HepG2 (cell line): ENCODE data around the gene BRK1. TPM values are rescaled to one million over a fixed set of nuclear protein-coding genes. Genes with fewer than 3 reads are reported as not detected.

Experiments
- KDM2A ChIP-seq: sonication (generic); formaldehyde crosslinking; IDR thresholded peaks from 2 replicates; pipeline ENCODE4 v1.4.0; 2020; ENCODE audit warnings: low read depth, missing genetic modification reagents, borderline replicate concordance
- MTF1 ChIP-seq: sonication (generic); formaldehyde crosslinking; IDR thresholded peaks from 2 replicates; pipeline ENCODE4 v1.5.0; 2020; ENCODE audit warnings: missing genetic modification reagents
- NFIC ChIP-seq: IDR thresholded peaks from 2 replicates; pipeline ENCODE4 v1.6.1; 2012; ENCODE audit warnings: mild to moderate bottlenecking, low read length, inconsistent platforms
- TMF1 ChIP-seq: sonication (generic); formaldehyde crosslinking; IDR thresholded peaks from 2 replicates; pipeline ENCODE4 v1.8.1; 2022; ENCODE audit warnings: low read depth, missing genetic modification reagents
- ZNF879 ChIP-seq: sonication (generic); formaldehyde crosslinking; IDR thresholded peaks from 2 replicates; pipeline ENCODE4 v1.8.1; 2023; ENCODE audit warnings: missing genetic modification reagents
- polyA plus RNA-seq, 8 experiments: library from polyadenylated mRNA; depleted of rRNA in 3 of 8; stranded (reverse) in 7 of 8; unstranded in 1 of 8; fragments of >200 nt; fragmentation: Illumina TruSeq in 4 of 8; extraction: Trizol in 4 of 8; gene quantifications; 2 replicates each; pipeline versions ENCODE4 v1.2.1 to v1.2.3, GENCODE V29; 2011 to 2016; ENCODE audit warnings: low read depth in 4 of 8, missing spikeins in 1 of 8, mixed read lengths in 1 of 8; ENCODE audit not compliant: insufficient read depth in 1 of 8
- total RNA-seq, 5 experiments: library from RNA; depleted of rRNA; stranded (reverse); fragments of >200 nt; fragmentation: Illumina TruSeq; extraction: Trizol; gene quantifications; 2 replicates each; pipeline ENCODE4 v1.2.3, GENCODE V29; 2016; ENCODE audit warnings: low read depth in 1 of 5
- TF ChIP-seq, protein P1 (sequence below): sonication (generic); formaldehyde crosslinking; IDR thresholded peaks from 2 replicates; pipeline ENCODE4 v1.5.0; 2020; ENCODE audit warnings: mild to moderate bottlenecking, missing genetic modification reagents
- TF ChIP-seq, protein P2 (sequence below), 2 experiments: sonication (generic) in 1 of 2; formaldehyde crosslinking in 1 of 2; IDR thresholded peaks; 2 replicates each; pipeline versions ENCODE4 v1.5.1 to v1.6.1; 2011 to 2020; ENCODE audit warnings: borderline replicate concordance in 1 of 2, low read depth in 1 of 2, low read length in 1 of 2, mild to moderate bottlenecking in 1 of 2, missing genetic modification reagents in 1 of 2, moderate library complexity in 1 of 2
- TF ChIP-seq, protein P3 (sequence below): sonication (generic); formaldehyde crosslinking; IDR thresholded peaks from 2 replicates; pipeline ENCODE4 v1.4.0; 2020; ENCODE audit warnings: mild to moderate bottlenecking, missing genetic modification reagents

BRK1 gene
- total and polyA plus RNA-seq, 2 of the 13 experiments (the other 11 are each of a cell fraction or from before 2014, with no cell fraction given) = 118 to 155 TPM

DNA sequence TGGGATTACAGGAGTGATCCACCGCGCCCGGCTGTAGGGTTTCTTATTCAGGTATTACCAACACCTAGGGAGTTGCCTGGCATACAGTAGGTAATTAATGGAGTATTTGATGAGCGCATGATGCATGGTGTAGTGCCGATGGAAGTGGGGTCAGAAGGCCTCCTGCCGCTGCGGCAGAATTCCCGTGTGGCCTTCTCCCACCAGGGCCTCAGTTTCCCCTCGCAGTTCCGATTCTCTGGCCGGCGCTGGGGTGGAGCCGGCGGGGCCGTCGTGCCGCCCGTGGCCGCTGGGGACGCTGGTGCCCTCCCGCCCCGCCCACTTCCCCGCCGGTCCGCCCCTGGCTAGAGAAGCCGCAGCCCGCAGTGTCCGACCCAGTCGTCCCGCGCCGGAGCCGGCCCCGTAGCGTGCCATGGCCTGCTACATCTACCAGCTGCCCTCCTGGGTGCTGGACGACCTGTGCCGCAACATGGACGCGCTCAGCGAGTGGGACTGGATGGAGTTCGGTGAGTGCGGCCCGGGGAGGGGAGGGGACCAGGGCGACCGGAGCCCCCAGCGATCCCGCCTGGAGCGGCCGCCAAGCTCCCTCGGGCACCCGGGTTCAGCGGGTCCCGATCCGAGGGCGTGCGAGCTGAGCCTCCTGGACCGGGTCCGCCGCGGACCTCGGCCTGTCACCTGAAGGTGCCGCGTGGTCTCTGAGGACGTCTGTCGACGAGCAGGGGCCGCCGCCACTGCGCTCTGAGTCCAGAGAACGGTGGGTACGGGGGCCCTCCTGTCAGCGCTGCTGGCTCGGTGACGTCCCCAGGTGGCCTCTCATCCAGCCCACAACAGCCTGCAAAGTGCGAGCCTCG is 49.3 kb downstream of the BRK1 start, which contains the start of gene IRAK2 (continued):
- TF ChIP-seq MTF1 (CRISPR knock-in tag) = no peak
- TF ChIP-seq, protein P1, sequence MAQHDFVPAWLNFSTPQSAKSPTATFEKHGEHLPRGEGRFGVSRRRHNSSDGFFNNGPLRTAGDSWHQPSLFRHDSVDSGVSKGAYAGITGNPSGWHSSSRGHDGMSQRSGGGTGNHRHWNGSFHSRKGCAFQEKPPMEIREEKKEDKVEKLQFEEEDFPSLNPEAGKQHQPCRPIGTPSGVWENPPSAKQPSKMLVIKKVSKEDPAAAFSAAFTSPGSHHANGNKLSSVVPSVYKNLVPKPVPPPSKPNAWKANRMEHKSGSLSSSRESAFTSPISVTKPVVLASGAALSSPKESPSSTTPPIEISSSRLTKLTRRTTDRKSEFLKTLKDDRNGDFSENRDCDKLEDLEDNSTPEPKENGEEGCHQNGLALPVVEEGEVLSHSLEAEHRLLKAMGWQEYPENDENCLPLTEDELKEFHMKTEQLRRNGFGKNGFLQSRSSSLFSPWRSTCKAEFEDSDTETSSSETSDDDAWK = no peak
- no peak for TF ChIP-seq ZNF879 (CRISPR knock-in tag)
- TF ChIP-seq, protein P2, sequence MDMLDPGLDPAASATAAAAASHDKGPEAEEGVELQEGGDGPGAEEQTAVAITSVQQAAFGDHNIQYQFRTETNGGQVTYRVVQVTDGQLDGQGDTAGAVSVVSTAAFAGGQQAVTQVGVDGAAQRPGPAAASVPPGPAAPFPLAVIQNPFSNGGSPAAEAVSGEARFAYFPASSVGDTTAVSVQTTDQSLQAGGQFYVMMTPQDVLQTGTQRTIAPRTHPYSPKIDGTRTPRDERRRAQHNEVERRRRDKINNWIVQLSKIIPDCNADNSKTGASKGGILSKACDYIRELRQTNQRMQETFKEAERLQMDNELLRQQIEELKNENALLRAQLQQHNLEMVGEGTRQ (IDR thresholded peaks at IDR 0.05; ENCODE audit: low read depth, low read length) = no peak
- TF ChIP-seq, protein P2 (CRISPR knock-in tag; IDR thresholded peaks at IDR 0.05; ENCODE audit: borderline replicate concordance) = no peak
- TF ChIP-seq TMF1 (CRISPR knock-in tag) = no peak
- TF ChIP-seq, protein P3, sequence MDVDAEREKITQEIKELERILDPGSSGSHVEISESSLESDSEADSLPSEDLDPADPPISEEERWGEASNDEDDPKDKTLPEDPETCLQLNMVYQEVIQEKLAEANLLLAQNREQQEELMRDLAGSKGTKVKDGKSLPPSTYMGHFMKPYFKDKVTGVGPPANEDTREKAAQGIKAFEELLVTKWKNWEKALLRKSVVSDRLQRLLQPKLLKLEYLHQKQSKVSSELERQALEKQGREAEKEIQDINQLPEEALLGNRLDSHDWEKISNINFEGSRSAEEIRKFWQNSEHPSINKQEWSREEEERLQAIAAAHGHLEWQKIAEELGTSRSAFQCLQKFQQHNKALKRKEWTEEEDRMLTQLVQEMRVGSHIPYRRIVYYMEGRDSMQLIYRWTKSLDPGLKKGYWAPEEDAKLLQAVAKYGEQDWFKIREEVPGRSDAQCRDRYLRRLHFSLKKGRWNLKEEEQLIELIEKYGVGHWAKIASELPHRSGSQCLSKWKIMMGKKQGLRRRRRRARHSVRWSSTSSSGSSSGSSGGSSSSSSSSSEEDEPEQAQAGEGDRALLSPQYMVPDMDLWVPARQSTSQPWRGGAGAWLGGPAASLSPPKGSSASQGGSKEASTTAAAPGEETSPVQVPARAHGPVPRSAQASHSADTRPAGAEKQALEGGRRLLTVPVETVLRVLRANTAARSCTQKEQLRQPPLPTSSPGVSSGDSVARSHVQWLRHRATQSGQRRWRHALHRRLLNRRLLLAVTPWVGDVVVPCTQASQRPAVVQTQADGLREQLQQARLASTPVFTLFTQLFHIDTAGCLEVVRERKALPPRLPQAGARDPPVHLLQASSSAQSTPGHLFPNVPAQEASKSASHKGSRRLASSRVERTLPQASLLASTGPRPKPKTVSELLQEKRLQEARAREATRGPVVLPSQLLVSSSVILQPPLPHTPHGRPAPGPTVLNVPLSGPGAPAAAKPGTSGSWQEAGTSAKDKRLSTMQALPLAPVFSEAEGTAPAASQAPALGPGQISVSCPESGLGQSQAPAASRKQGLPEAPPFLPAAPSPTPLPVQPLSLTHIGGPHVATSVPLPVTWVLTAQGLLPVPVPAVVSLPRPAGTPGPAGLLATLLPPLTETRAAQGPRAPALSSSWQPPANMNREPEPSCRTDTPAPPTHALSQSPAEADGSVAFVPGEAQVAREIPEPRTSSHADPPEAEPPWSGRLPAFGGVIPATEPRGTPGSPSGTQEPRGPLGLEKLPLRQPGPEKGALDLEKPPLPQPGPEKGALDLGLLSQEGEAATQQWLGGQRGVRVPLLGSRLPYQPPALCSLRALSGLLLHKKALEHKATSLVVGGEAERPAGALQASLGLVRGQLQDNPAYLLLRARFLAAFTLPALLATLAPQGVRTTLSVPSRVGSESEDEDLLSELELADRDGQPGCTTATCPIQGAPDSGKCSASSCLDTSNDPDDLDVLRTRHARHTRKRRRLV (CRISPR knock-in tag) = no peak
- TF ChIP-seq KDM2A (CRISPR knock-in tag) = peak; percentile 79; the same call in 1 of the 2 replicates
- no peak for TF ChIP-seq NFIC
